HG03342 (cell line): Measurements from ENCODE around the gene NSF.
"Not testable (repeated sequence)": the region's sequence is repeated elsewhere in the genome, so short reads cannot be mapped to it uniquely, and the experiment has no call there.

Experiments
- ATAC-seq: cut with Tn5 transposase; IDR thresholded peaks from one replicate; pipeline ENCODE4 v1.9.1; 2021; ENCODE audit warnings: mild to moderate bottlenecking, moderate library complexity; ENCODE audit not compliant: unreplicated experiment

The NSF gene

GRCh38 chr17:46753776-46754175 lies 163.3 kb downstream of the NSF start:
- ATAC-seq, result no peak

DNA sequence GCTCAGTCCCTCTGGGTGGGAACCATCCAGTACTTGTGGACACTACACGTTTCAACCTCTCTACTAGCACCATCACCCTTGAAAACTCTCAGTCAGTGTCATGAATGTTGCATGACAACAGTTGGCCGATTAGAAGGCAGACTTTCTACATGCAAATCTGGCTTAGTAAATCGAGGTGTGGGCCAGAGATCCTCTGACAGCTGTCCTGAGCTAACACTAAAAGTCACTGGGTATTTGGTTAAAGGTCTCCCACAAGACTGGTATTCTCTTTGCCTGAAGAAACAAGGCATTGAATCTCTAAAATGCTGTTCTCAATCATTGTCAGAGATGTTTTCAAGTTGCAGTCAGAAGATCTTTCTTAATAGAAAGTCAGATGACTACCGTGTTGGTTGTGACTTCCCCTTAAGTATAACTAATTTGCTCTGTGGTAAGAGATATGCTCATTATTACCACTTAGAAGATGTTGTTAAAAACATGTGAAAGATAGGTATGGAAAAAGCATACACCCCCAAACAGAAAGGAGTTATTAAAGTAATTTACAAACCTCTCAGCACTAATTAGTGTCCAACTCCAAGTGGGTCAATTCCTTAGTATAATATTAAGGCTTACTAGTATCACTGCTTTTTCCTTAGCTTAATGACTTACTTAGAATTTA lies 165.7 kb downstream of the NSF start:
- ATAC-seq, result no peak

GRCh38 chr17:46756861-46757260 lies 166.4 kb downstream of the NSF start:
- ATAC-seq, result no peak

- not testable (repeated sequence) for ATAC-seq
Observed at GRCh38 chr17:46757588-46757987, 167.1 kb downstream of the NSF start.

GRCh38 chr17:46758614-46759013 lies 168.1 kb downstream of the NSF start:
- no peak for ATAC-seq

GRCh38 chr17:46759141-46759540 lies 168.7 kb downstream of the NSF start:
- ATAC-seq, result no peak

GRCh38 chr17:46763416-46763815 lies 172.9 kb downstream of the NSF start:
- ATAC-seq, result no peak

DNA sequence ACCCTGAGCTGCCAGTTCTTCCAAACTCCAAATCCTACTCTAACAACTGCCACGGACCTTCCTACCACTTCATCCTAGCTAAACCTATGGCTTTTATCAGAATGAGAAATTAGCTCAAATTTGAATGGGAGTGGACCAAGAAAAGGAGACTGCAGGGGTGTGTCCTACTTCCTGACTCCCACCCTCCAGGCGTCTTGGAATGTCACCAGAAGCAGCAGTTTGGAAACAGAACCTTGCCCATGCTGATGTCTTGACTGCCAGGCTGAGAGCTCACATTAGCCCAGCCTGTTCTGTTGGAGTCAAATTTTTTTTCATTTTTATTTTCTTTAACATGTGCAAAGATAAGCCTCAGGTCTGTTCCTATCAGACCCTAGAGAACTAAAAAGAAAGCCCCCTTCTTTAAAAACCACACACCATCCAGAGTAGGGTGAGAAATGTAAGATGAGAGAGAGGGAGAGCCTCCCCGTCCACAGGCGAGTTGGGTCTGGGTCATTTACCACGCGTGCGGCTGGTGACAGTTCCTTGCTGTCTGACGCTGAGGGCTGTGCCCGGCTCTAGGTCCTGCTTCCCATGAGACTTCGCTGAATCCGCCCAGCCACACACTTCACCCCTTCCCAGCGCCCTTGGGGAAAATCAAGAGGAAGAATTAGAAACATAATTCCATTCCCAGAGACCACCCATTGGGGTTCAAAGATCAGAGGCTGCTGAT lies 173.7 kb downstream of the NSF start:
- ATAC-seq, result no peak

- no peak for ATAC-seq
Observed at GRCh38 chr17:46764709-46765401, 174.4 kb downstream of the NSF start.

GRCh38 chr17:46765453-46765852 lies 175.0 kb downstream of the NSF start:
- no peak for ATAC-seq

DNA sequence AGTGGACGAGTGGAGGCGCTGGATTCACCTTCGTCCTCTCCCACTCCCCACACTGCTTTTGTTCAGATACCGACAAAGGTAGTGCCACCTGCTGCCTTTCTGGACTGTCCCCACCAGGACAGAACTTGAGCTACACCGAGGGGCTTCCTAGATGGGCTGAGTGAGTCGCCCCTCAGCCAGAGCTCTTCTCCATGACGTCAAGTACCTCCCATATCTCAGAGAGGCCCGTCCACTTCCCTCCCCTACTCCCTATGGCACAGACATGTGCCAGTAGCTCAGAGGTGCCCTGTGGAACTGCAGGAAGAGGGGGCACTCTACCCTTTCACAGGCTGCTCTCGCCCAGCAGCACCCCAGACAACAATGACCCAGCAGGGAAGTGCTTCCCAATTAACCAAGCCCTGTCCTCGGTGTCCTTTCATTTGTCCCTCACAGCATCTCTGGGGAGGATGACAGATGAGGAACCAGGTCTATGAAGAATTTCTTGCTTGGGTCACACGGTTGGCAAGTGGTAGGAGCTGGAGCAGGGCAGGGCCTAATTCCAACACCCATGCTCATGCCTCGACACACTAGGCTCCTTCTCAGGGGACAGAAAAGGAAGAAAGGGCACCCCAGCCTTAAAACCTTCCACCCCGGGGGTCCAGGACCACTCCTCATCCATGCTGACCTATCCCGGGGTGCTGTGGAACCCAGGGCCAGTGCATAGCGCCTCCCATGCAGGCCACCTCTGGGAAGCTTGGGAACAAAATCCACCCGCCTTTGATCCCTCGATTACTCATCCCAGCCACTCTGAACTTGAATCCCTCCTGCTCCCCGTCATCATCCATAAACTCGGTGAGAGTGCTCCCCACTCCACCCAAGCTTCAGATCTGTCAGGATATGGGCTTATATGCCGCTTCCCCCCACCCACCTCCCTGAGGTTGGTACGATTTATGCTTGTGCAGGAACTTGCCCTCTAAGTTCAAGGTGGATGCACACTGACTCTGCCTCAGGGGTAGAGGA lies 176.3 kb downstream of the NSF start:
- ATAC-seq, result no peak

- ATAC-seq, result no peak
Observed at GRCh38 chr17:46768540-46768870, 178.0 kb downstream of the NSF start.

GRCh38 chr17:46768896-46769295 lies 178.4 kb downstream of the NSF start:
- ATAC-seq, result not testable (repeated sequence)

DNA sequence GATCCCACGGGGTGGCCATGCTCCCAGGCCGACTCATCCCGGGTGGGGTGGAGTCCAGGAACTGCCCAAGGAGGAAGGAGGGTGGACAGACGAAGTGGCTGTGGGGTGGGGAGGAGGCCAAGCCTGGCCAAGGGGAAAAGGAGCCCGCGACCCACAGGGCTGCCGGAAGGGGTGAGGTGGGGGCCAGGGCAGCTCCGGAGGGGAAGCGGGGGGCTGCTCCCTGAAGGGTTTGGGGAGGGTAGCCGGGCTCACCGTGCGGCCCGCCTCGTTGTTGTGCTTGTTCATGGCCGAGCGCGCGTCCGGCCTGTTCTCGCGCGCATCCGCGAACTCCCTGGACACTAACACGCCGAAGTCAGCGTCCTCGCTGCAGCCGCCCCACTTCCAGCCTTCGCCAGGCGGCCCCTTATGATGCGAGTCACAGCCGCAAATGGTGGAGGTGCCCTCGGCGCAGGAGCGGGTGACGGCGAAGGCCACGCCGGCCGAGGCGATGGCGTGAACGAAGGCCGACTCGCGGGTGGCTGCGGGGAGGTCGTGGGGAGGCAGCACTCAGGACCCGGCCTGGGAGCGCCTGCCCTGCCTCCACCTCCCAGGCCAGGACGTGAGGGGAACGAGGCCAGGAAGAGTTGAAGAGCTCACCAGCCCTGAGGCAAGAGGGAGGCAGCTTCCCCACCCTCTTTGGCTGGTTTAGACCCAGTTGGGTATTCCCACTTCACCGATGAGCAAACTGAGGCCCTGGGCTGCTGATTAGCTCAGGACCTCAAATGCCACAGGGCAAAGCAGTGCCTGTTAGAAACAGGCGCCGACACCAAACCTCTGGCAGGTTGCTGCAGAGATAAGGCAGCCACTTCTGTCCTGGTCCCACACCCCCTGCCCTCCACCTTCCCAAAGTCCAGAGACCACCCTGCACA lies 179.3 kb downstream of the NSF start:
- no peak for ATAC-seq

- ATAC-seq, result no peak
Observed at GRCh38 chr17:46770439-46770817, 180.0 kb downstream of the NSF start.

- ATAC-seq, result no peak
Observed at GRCh38 chr17:46770818-46771560, 180.5 kb downstream of the NSF start.

GRCh38 chr17:46771561-46772474 lies 181.3 kb downstream of the NSF start:
- no peak for ATAC-seq
